Stimulated activated CD8-positive, alpha-beta memory T cell treated with anti-CD3 and anti-CD28 coated beads, Interleukin-12 subunit alpha, Interleukin-12 subunit beta, amount 100 ng/mL, for 4 hours (primary cell): ENCODE results near the gene AKAP10.
"Not testable (repeated sequence)": the region's sequence is repeated elsewhere in the genome, so short reads cannot be mapped to it uniquely, and the experiment has no call there.

ENCODE experiments used
- DNase-seq: peaks from one replicate; pipeline ENCODE4 v3.0.0-alpha.2; 2020; ENCODE audit warnings: low read depth

The AKAP10 gene

DNA sequence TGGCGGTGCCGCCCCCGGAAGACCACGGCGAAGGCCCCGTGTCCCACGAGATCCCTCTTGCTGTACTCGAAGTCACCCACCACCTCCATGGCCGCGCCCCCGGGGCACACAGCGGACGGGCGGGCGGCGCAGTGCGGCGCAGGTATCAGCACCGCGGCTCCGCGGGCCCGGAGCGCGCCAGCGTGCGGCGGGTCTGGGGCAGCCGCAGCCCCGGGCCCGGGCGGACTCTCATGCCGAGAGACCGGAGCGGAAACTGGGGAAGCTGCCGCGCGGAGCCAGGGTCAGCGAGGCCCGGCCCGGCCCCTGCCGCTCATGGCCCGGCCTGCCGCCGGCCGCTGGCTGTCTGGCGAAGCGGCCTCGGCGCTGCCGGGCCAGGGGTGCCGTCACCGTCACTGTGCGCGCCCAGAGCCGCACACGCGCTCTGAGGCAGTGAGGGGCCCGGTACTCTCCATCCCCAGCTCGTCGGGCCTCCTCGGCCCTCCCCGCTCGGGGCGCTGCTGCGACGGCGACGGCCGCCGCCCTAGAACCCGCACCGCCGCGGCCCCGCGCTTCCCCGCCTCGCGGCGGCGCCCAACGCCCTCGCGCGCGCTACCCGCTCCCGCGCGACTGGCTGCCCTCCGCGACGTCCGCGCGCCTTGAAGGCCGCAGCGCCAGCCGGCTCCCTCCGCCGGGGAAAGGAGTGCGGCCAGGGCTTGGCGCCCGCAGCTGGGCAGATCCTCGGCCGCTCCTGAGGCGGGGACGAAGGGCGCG is 110.1 kb downstream of the AKAP10 start, which contains the start of gene ULK2:
ULK2 (minus strand) TSS at position 608 of the 750 bp plus-strand sequence; CDS start at position 89, 519 bp downstream.
- DNase-seq = peak; percentile 33

GRCh38 chr17:19867079-19867328 is 110.6 kb downstream of the AKAP10 start:
- DNase-seq = peak; percentile 25

- DNase-seq = no peak
Measured at GRCh38 chr17:19865021-19865420, 112.6 kb downstream of the AKAP10 start.

DNA sequence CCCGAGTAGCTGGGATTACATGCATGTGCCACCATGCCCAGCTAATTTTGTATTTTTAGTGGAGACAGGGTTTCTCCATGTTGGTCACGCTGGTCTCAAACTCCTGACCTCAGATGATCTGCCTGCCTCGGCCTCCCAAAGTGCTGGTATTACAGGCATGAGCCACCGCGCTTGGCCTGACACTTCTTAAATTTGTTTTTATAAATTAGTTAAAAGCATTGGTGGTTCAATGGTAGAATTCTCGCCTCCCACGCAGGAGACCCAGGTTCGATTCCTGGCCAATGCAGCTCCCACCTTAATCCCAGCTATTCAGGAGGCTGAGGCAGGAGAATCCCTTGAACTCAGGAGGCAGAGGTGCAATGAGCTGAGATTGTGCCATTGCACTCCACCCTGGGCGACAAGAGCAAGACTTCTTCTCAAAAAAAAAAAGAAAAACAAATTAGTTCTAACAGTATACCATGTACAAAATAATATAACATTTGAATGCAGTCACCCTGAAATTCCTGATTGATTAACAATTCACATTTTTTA is 116.9 kb downstream of the AKAP10 start:
- DNase-seq = not testable (repeated sequence)

DNA sequence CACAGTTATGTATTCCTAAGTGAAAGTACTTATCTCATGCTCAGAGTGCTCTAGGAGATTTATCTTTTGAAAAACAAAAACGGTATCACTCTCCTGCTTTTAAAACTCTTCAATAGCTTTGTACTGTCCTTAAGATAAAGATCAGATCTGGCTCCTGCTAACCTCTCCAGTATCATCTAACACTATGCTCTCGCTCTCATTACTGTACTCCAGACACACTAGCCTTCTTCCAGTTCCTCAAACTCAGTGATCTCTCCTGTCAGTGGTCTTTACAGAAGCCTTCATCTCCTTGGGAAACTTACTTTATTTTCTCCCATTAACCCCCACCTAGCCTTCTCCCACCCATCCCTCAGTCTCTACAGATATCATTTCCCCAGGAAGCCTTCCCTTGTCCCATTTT is 120.0 kb downstream of the AKAP10 start:
- no peak for DNase-seq
